ENCODE data around the gene KMT2C. TPM values are rescaled to one million over a fixed set of nuclear protein-coding genes. Genes with fewer than 3 reads are reported as not detected.
"Not testable (repeated sequence)": the region's sequence is repeated elsewhere in the genome, so short reads cannot be mapped to it uniquely, and the experiment has no call there.

Gene KMT2C
- total and polyA plus RNA-seq, 4 donors = 28.3 to 74.3 (median 51.9) TPM

- not testable (repeated sequence) for H3K4me3 ChIP-seq (ENCODE audit: low read depth, low read length); DNase-seq (ENCODE audit: low read depth in 4 of 6, low spot score in 6 of 6); H3K36me3 ChIP-seq (ENCODE audit: control insufficient read depth, insufficient read depth, low read length); H3K27me3 ChIP-seq (ENCODE audit: control insufficient read depth, insufficient read depth, low read length); H3K4me1 ChIP-seq (ENCODE audit: control insufficient read depth, insufficient read depth, low read length); H3K27ac ChIP-seq (ENCODE audit: low read depth, low read length); H3K9me3 ChIP-seq (ENCODE audit: control insufficient read depth, insufficient read depth, low read length)
- WGBS (ENCODE audit: insufficient coverage) = 97% methylated on average over 1 of the region's 4 CpGs
These were observed 51.3 kb downstream of the KMT2C start for GRCh38 chr7:152384235-152385200.

GRCh38 chr7:152383341-152384234 is 52.2 kb downstream of the KMT2C start:
- peaks cover 5% of the 10 kb centered on the region for H3K9me3 ChIP-seq (ENCODE audit: control insufficient read depth, insufficient read depth, low read length)
- H3K27ac ChIP-seq (ENCODE audit: low read depth, low read length) = no peak overlapping the region
- no peaks in the 10 kb centered on the region for H3K4me1 ChIP-seq (ENCODE audit: control insufficient read depth, insufficient read depth, low read length)
- DNase-seq (ENCODE audit: low read depth in 4 of 6, low spot score in 6 of 6) = no peak
- 96% methylated on average over 4 of the region's 9 CpGs for WGBS (ENCODE audit: insufficient coverage)
- no peak overlapping the region for H3K4me3 ChIP-seq (ENCODE audit: low read depth, low read length)
- H3K27me3 ChIP-seq (ENCODE audit: control insufficient read depth, insufficient read depth, low read length) = no peaks in the 10 kb centered on the region
- H3K36me3 ChIP-seq (ENCODE audit: control insufficient read depth, insufficient read depth, low read length) = no peaks in the 10 kb centered on the region

- H3K9me3 ChIP-seq (ENCODE audit: control insufficient read depth, insufficient read depth, low read length) = peaks cover 5% of the 10 kb centered on the region
- DNase-seq (ENCODE audit: low read depth in 4 of 6, low spot score in 6 of 6) = no peak
- H3K27me3 ChIP-seq (ENCODE audit: control insufficient read depth, insufficient read depth, low read length) = no peaks in the 10 kb centered on the region
- WGBS (ENCODE audit: insufficient coverage) = 50% methylated on average over 1 of the region's 1 CpG
- H3K36me3 ChIP-seq (ENCODE audit: control insufficient read depth, insufficient read depth, low read length) = no peaks in the 10 kb centered on the region
- H3K27ac ChIP-seq (ENCODE audit: low read depth, low read length) = no peak overlapping the region
- H3K4me1 ChIP-seq (ENCODE audit: control insufficient read depth, insufficient read depth, low read length) = no peaks in the 10 kb centered on the region
- H3K4me3 ChIP-seq (ENCODE audit: low read depth, low read length) = no peak overlapping the region
These were observed 53.6 kb downstream of the KMT2C start for GRCh38 chr7:152382244-152382643.

- not testable (repeated sequence) for DNase-seq (ENCODE audit: low read depth in 4 of 6, low spot score in 6 of 6); H3K27me3 ChIP-seq (ENCODE audit: control insufficient read depth, insufficient read depth, low read length)
- 60% methylated on average over 1 of the region's 5 CpGs for WGBS (ENCODE audit: insufficient coverage)
These were observed 54.7 kb downstream of the KMT2C start for GRCh38 chr7:152380931-152381578.

GRCh38 chr7:152378497-152378896 is 57.3 kb downstream of the KMT2C start:
- not testable (repeated sequence) for DNase-seq (ENCODE audit: low read depth in 4 of 6, low spot score in 6 of 6); H3K4me1 ChIP-seq (ENCODE audit: control insufficient read depth, insufficient read depth, low read length); H3K27ac ChIP-seq (ENCODE audit: low read depth, low read length); H3K4me3 ChIP-seq (ENCODE audit: low read depth, low read length); H3K36me3 ChIP-seq (ENCODE audit: control insufficient read depth, insufficient read depth, low read length); H3K27me3 ChIP-seq (ENCODE audit: control insufficient read depth, insufficient read depth, low read length); H3K9me3 ChIP-seq (ENCODE audit: control insufficient read depth, insufficient read depth, low read length)

More at GRCh38 chr7:152380931-152381578, 54.7 kb downstream of the KMT2C start:
- not testable (repeated sequence) for H3K9me3 ChIP-seq (ENCODE audit: control insufficient read depth, insufficient read depth, low read length); H3K36me3 ChIP-seq (ENCODE audit: control insufficient read depth, insufficient read depth, low read length); H3K4me1 ChIP-seq (ENCODE audit: control insufficient read depth, insufficient read depth, low read length); H3K27ac ChIP-seq (ENCODE audit: low read depth, low read length); H3K4me3 ChIP-seq (ENCODE audit: low read depth, low read length)

GRCh38 chr7:152376716-152377484 is 58.9 kb downstream of the KMT2C start:
- not testable (repeated sequence) for H3K27ac ChIP-seq (ENCODE audit: low read depth, low read length); H3K4me1 ChIP-seq (ENCODE audit: control insufficient read depth, insufficient read depth, low read length); H3K27me3 ChIP-seq (ENCODE audit: control insufficient read depth, insufficient read depth, low read length); DNase-seq (ENCODE audit: low read depth in 4 of 6, low spot score in 6 of 6); H3K36me3 ChIP-seq (ENCODE audit: control insufficient read depth, insufficient read depth, low read length); H3K4me3 ChIP-seq (ENCODE audit: low read depth, low read length); H3K9me3 ChIP-seq (ENCODE audit: control insufficient read depth, insufficient read depth, low read length)
- 78% methylated on average over 4 of the region's 8 CpGs for WGBS (ENCODE audit: insufficient coverage)

- H3K4me3 ChIP-seq (ENCODE audit: low read depth, low read length) = no peak overlapping the region
- peaks cover 3% of the 10 kb centered on the region for H3K4me1 ChIP-seq (ENCODE audit: control insufficient read depth, insufficient read depth, low read length)
- no peaks in the 10 kb centered on the region for H3K27me3 ChIP-seq (ENCODE audit: control insufficient read depth, insufficient read depth, low read length)
- H3K36me3 ChIP-seq (ENCODE audit: control insufficient read depth, insufficient read depth, low read length) = peaks cover 5% of the 10 kb centered on the region
- H3K27ac ChIP-seq (ENCODE audit: low read depth, low read length) = no peak overlapping the region
- no peaks in the 10 kb centered on the region for H3K9me3 ChIP-seq (ENCODE audit: control insufficient read depth, insufficient read depth, low read length)
- no peak for DNase-seq (ENCODE audit: low read depth in 4 of 6, low spot score in 6 of 6)
These were observed 65.5 kb downstream of the KMT2C start for GRCh38 chr7:152370297-152370696.

GRCh38 chr7:152369518-152369917 is 66.3 kb downstream of the KMT2C start:
- WGBS (ENCODE audit: insufficient coverage) = 80% methylated on average over 1 of the region's 3 CpGs
- H3K36me3 ChIP-seq (ENCODE audit: control insufficient read depth, insufficient read depth, low read length) = peaks cover 5% of the 10 kb centered on the region
- H3K4me1 ChIP-seq (ENCODE audit: control insufficient read depth, insufficient read depth, low read length) = peaks cover 6% of the 10 kb centered on the region

GRCh38 chr7:152367170-152367569 is 68.6 kb downstream of the KMT2C start:
- peaks cover 5% of the 10 kb centered on the region for H3K36me3 ChIP-seq (ENCODE audit: control insufficient read depth, insufficient read depth, low read length)
- no peaks in the 10 kb centered on the region for H3K9me3 ChIP-seq (ENCODE audit: control insufficient read depth, insufficient read depth, low read length)
- no peak for DNase-seq (ENCODE audit: low read depth in 4 of 6, low spot score in 6 of 6)
- 87% methylated on average over 6 of the region's 8 CpGs for WGBS (ENCODE audit: insufficient coverage)
- peaks cover 6% of the 10 kb centered on the region for H3K4me1 ChIP-seq (ENCODE audit: control insufficient read depth, insufficient read depth, low read length)
- no peak overlapping the region for H3K27ac ChIP-seq (ENCODE audit: low read depth, low read length)
- H3K4me3 ChIP-seq (ENCODE audit: low read depth, low read length) = no peak overlapping the region
- H3K27me3 ChIP-seq (ENCODE audit: control insufficient read depth, insufficient read depth, low read length) = no peaks in the 10 kb centered on the region

More at GRCh38 chr7:152369518-152369917, 66.3 kb downstream of the KMT2C start:
- no peaks in the 10 kb centered on the region for H3K27me3 ChIP-seq (ENCODE audit: control insufficient read depth, insufficient read depth, low read length)
- H3K4me3 ChIP-seq (ENCODE audit: low read depth, low read length) = no peak overlapping the region
- DNase-seq (ENCODE audit: low read depth in 4 of 6, low spot score in 6 of 6) = no peak
- no peak overlapping the region for H3K27ac ChIP-seq (ENCODE audit: low read depth, low read length)
- no peaks in the 10 kb centered on the region for H3K9me3 ChIP-seq (ENCODE audit: control insufficient read depth, insufficient read depth, low read length)
